ENCODE results near the gene RBCK1. TPM values are rescaled to one million over a fixed set of nuclear protein-coding genes. Genes with fewer than 3 reads are reported as not detected.

Gene RBCK1
- polyA plus RNA-seq, 2 donors = 58.6 to 86.6 TPM

DNA sequence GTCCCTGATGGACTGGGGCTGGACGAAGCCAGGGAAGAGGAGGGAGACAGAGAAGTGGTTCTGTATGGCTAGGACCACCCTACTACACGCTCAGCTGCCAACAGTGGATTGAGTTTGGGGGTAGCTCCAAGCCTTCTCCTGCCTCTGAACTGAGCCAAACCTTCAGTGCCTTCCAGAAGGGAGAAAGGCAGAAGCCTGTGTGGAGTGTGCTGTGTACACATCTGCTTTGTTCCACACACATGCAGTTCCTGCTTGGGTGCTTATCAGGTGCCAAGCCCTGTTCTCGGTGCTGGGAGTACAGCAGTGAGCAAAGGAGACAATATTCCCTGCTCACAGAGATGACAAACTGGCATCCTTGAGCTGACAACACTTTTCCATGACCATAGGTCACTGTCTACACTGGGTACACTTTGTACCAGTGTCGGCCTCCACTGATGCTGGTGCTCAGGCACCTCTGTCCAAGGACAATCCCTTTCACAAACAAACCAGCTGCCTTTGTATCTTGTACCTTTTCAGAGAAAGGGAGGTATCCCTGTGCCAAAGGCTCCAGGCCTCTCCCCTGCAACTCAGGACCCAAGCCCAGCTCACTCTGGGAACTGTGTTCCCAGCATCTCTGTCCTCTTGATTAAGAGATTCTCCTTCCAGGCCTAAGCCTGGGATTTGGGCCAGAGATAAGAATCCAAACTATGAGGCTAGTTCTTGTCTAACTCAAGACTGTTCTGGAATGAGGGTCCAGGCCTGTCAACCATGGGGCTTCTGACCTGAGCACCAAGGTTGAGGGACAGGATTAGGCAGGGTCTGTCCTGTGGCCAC is 11.3 kb upstream of the RBCK1 start:
- H3K4me1 ChIP-seq (ENCODE audit: control insufficient read depth in 2 of 2, insufficient read depth in 2 of 2, low read length in 1 of 2) = no peaks in the 10 kb centered on the region
- no peaks in the 10 kb centered on the region for H3K27me3 ChIP-seq (ENCODE audit: control insufficient read depth in 1 of 2, insufficient read depth in 2 of 2, low read length in 2 of 2)
- peaks cover 6 to 14% of the 10 kb centered on the region in 2 donors for H3K36me3 ChIP-seq (ENCODE audit: control insufficient read depth in 2 of 2, insufficient read depth in 2 of 2, low read length in 1 of 2)
- WGBS, 2 donors = 79 to 89% methylated on average over 4 of the region's 4 CpGs
- no peak overlapping the region for H3K27ac ChIP-seq (ENCODE audit: low read depth in 2 of 2, low read length in 1 of 2)
- no peak overlapping the region for H3K4me3 ChIP-seq (ENCODE audit: low read depth in 1 of 2, low read length in 2 of 2)
- H3K9me3 ChIP-seq (ENCODE audit: control insufficient read depth in 2 of 2, insufficient read depth in 1 of 2, low read depth in 1 of 2, low read length in 1 of 2) = no peaks in the 10 kb centered on the region

- no peaks in the 10 kb centered on the region for H3K9me3 ChIP-seq (ENCODE audit: control insufficient read depth in 2 of 2, insufficient read depth in 1 of 2, low read depth in 1 of 2, low read length in 1 of 2)
- WGBS, 2 donors = 84 to 90% methylated on average over 6 of the region's 6 CpGs
- no peaks in the 10 kb centered on the region for H3K4me1 ChIP-seq (ENCODE audit: control insufficient read depth in 2 of 2, insufficient read depth in 2 of 2, low read length in 1 of 2)
- H3K4me3 ChIP-seq (ENCODE audit: low read depth in 1 of 2, low read length in 2 of 2) = no peak overlapping the region
- H3K27me3 ChIP-seq (ENCODE audit: control insufficient read depth in 1 of 2, insufficient read depth in 2 of 2, low read length in 2 of 2) = no peaks in the 10 kb centered on the region
- peaks cover 6 to 14% of the 10 kb centered on the region in 2 donors for H3K36me3 ChIP-seq (ENCODE audit: control insufficient read depth in 2 of 2, insufficient read depth in 2 of 2, low read length in 1 of 2)
- H3K27ac ChIP-seq (ENCODE audit: low read depth in 2 of 2, low read length in 1 of 2) = no peak overlapping the region
These were observed 10.5 kb upstream of the RBCK1 start for GRCh38 chr20:397432-398237.

- Histone ChIP-seq H3K36me3 (ENCODE audit: control insufficient read depth in 2 of 2, insufficient read depth in 2 of 2, low read length in 1 of 2) (peaks cover 6 to 14% of the 10 kb centered on the region in 2 donors), H3K4me1 (ENCODE audit: control insufficient read depth in 2 of 2, insufficient read depth in 2 of 2, low read length in 1 of 2) (no peaks in the 10 kb centered on the region), H3K4me3 (ENCODE audit: low read depth in 1 of 2, low read length in 2 of 2) (no peak overlapping the region), H3K9me3 (ENCODE audit: control insufficient read depth in 2 of 2, insufficient read depth in 1 of 2, low read depth in 1 of 2, low read length in 1 of 2) (peaks cover 0 to 2% of the 10 kb centered on the region in 2 donors), H3K27me3 (ENCODE audit: control insufficient read depth in 1 of 2, insufficient read depth in 2 of 2, low read length in 2 of 2) (no peaks in the 10 kb centered on the region), H3K27ac (ENCODE audit: low read depth in 2 of 2, low read length in 1 of 2) (no peak overlapping the region)
- 90 to 96% methylated on average over 9 of the region's 9 CpGs for WGBS, 2 donors
These were observed 8.9 kb upstream of the RBCK1 start for GRCh38 chr20:399182-399707.

DNA sequence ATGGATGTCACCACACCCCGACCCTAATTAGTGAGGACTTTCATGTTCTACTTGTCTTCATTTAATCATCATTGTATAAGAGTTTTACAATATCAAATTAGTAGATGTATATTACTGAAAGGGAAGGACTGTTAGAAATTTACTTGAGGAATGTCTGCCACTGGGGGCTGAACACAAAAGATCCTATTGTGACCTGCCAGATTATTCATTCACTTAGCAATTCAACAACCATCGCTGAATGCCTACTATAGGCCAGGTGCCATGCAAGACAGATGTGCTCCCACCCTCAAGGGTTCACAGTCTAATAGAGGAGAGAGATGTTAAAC is 8.0 kb upstream of the RBCK1 start:
- no peaks in the 10 kb centered on the region for H3K27me3 ChIP-seq (ENCODE audit: control insufficient read depth in 1 of 2, insufficient read depth in 2 of 2, low read length in 2 of 2)
- H3K4me3 ChIP-seq (ENCODE audit: low read depth in 1 of 2, low read length in 2 of 2) = no peak overlapping the region
- no peaks in the 10 kb centered on the region for H3K4me1 ChIP-seq (ENCODE audit: control insufficient read depth in 2 of 2, insufficient read depth in 2 of 2, low read length in 1 of 2)
- WGBS, 2 donors = 51 to 69% methylated on average over 2 of the region's 2 CpGs
- peaks cover 0 to 2% of the 10 kb centered on the region in 2 donors for H3K9me3 ChIP-seq (ENCODE audit: control insufficient read depth in 2 of 2, insufficient read depth in 1 of 2, low read depth in 1 of 2, low read length in 1 of 2)
- no peak overlapping the region for H3K27ac ChIP-seq (ENCODE audit: low read depth in 2 of 2, low read length in 1 of 2)
- peaks cover 6 to 14% of the 10 kb centered on the region in 2 donors for H3K36me3 ChIP-seq (ENCODE audit: control insufficient read depth in 2 of 2, insufficient read depth in 2 of 2, low read length in 1 of 2)

DNA sequence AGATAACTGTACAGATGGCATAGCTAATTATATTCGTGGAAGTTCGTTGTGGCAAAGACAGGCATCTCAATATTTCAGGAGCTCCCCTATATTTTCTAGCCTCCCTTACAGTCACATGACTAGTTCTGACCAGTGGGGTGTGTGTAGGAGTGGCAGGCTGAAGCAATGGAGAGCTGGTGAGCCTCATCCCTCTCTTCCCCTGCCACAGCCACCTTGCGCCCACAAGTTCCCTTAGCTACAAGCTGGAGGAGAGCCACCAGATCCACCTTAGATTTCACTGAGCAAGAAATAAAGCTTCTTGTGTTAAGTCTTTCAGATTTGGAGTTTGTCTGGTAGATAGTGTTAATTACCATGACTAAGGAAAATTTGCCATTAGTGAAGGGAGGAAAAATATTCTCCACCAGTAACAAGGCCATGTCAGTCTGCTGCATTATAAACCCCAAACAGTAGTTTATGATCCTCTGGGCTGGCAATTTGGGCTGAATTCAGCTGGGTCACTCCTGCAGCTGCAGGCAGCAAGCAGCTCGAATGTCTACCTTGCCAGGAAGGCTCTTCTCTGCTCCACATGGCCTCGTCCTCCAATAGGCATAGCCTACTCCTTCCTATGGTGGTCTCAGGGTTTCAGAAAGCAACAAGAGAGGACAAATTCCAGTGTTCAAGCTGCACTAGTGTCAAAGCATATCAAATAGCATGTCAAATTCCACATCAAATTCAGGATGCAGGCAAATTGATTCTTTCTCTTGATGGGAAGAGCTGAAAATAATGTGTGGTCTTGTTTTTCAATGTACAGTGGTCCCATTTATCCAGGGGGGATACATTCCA is 7.4 kb upstream of the RBCK1 start:
- H3K4me1 ChIP-seq (ENCODE audit: control insufficient read depth in 2 of 2, insufficient read depth in 2 of 2, low read length in 1 of 2) = no peaks in the 10 kb centered on the region

DNA sequence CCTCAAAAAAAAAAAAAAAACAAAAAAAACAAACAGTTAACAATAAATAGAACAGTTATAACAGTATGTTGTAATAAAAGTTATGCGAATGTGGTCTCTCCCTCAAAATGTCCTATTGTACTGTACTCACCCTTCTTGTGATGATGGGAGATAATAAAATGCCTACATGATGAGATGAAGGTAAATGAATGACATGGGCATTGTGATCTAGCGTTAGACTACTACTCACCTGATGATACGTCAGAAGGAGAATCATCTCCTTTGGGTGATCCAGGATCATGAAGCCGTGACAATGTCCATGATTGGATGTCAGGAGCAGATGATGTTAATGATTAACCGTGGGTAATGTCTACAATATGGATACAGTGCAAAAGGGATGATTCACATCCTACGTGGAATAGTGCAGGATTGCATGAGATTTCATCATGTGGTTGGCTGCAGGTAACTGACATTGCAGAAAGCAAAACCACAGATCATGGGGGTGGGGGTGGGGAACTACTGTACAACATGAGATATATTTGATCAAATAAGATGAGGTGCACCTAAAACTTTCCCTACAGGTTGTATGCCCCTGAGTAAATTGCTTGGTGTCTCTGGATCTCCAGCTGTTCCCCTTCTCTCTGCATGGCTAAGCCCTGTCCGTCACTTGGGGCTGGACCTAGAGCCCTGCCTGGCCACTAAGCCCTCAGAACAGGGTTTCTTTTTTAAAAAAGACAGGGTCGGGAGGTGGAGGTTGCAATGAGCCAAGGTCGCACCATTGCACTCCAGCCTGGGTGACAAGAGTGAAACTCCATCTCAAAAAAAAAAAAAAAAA is 6.2 kb upstream of the RBCK1 start:
- Histone ChIP-seq H3K27me3 (ENCODE audit: control insufficient read depth in 1 of 2, insufficient read depth in 2 of 2, low read length in 2 of 2) (no peaks in the 10 kb centered on the region), H3K4me1 (ENCODE audit: control insufficient read depth in 2 of 2, insufficient read depth in 2 of 2, low read length in 1 of 2) (no peaks in the 10 kb centered on the region), H3K27ac (ENCODE audit: low read depth in 2 of 2, low read length in 1 of 2) (no peak overlapping the region), H3K4me3 (ENCODE audit: low read depth in 1 of 2, low read length in 2 of 2) (no peak overlapping the region), H3K36me3 (ENCODE audit: control insufficient read depth in 2 of 2, insufficient read depth in 2 of 2, low read length in 1 of 2) (peaks cover 2 to 3% of the 10 kb centered on the region in 2 donors), H3K9me3 (ENCODE audit: control insufficient read depth in 2 of 2, insufficient read depth in 1 of 2, low read depth in 1 of 2, low read length in 1 of 2) (peaks cover 0 to 2% of the 10 kb centered on the region in 2 donors)
- 74 to 75% methylated on average over 9 of the region's 9 CpGs for WGBS, 2 donors

More for the DNA sequence above, 7.4 kb upstream of the RBCK1 start:
- Histone ChIP-seq H3K9me3 (ENCODE audit: control insufficient read depth in 2 of 2, insufficient read depth in 1 of 2, low read depth in 1 of 2, low read length in 1 of 2) (peaks cover 0 to 2% of the 10 kb centered on the region in 2 donors), H3K27ac (ENCODE audit: low read depth in 2 of 2, low read length in 1 of 2) (no peak overlapping the region), H3K27me3 (ENCODE audit: control insufficient read depth in 1 of 2, insufficient read depth in 2 of 2, low read length in 2 of 2) (no peaks in the 10 kb centered on the region), H3K36me3 (ENCODE audit: control insufficient read depth in 2 of 2, insufficient read depth in 2 of 2, low read length in 1 of 2) (peaks cover 6 to 12% of the 10 kb centered on the region in 2 donors), H3K4me3 (ENCODE audit: low read depth in 1 of 2, low read length in 2 of 2) (no peak overlapping the region)
- 72 to 77% methylated on average over 5 of the region's 5 CpGs for WGBS, 2 donors

DNA sequence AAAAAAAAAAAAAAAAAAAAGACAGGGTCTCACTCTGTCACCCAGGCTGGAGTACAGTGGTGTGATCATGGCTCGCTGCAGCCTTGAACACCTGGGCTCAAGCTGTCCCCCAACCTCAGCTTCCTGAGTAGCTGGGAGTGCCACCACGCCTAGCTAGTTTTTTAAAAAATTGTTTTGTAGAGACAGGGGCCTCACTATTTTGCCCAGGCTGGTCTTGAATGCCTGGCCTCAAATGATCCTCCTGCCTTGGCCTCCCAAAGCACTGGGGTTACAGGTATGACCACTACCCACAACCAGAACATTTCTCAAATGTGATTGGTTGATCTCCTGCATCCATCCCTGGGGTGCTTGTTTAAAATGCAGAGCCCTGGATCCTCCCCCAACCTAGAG is 5.6 kb upstream of the RBCK1 start:
- Histone ChIP-seq H3K4me1 (ENCODE audit: control insufficient read depth in 2 of 2, insufficient read depth in 2 of 2, low read length in 1 of 2) (peaks cover 0 to 5% of the 10 kb centered on the region in 2 donors), H3K27ac (ENCODE audit: low read depth in 2 of 2, low read length in 1 of 2) (no peak overlapping the region), H3K36me3 (ENCODE audit: control insufficient read depth in 2 of 2, insufficient read depth in 2 of 2, low read length in 1 of 2) (no peaks in the 10 kb centered on the region), H3K9me3 (ENCODE audit: control insufficient read depth in 2 of 2, insufficient read depth in 1 of 2, low read depth in 1 of 2, low read length in 1 of 2) (peaks cover 0 to 2% of the 10 kb centered on the region in 2 donors), H3K27me3 (ENCODE audit: control insufficient read depth in 1 of 2, insufficient read depth in 2 of 2, low read length in 2 of 2) (no peaks in the 10 kb centered on the region), H3K4me3 (ENCODE audit: low read depth in 1 of 2, low read length in 2 of 2) (no peak overlapping the region)
- WGBS, 2 donors = 77 to 85% methylated on average over 2 of the region's 2 CpGs

GRCh38 chr20:402898-403581 is 5.1 kb upstream of the RBCK1 start:
- Histone ChIP-seq H3K9me3 (ENCODE audit: control insufficient read depth in 2 of 2, insufficient read depth in 1 of 2, low read depth in 1 of 2, low read length in 1 of 2) (peaks cover 0 to 2% of the 10 kb centered on the region in 2 donors), H3K36me3 (ENCODE audit: control insufficient read depth in 2 of 2, insufficient read depth in 2 of 2, low read length in 1 of 2) (no peaks in the 10 kb centered on the region), H3K4me3 (ENCODE audit: low read depth in 1 of 2, low read length in 2 of 2) (no peak overlapping the region), H3K4me1 (ENCODE audit: control insufficient read depth in 2 of 2, insufficient read depth in 2 of 2, low read length in 1 of 2) (peaks cover 0 to 5% of the 10 kb centered on the region in 2 donors), H3K27me3 (ENCODE audit: control insufficient read depth in 1 of 2, insufficient read depth in 2 of 2, low read length in 2 of 2) (no peaks in the 10 kb centered on the region), H3K27ac (ENCODE audit: low read depth in 2 of 2, low read length in 1 of 2) (no peak overlapping the region)
- 84 to 97% methylated on average over 6 of the region's 6 CpGs for WGBS, 2 donors
